ENCODE results near the gene CRYGN.

DNA sequence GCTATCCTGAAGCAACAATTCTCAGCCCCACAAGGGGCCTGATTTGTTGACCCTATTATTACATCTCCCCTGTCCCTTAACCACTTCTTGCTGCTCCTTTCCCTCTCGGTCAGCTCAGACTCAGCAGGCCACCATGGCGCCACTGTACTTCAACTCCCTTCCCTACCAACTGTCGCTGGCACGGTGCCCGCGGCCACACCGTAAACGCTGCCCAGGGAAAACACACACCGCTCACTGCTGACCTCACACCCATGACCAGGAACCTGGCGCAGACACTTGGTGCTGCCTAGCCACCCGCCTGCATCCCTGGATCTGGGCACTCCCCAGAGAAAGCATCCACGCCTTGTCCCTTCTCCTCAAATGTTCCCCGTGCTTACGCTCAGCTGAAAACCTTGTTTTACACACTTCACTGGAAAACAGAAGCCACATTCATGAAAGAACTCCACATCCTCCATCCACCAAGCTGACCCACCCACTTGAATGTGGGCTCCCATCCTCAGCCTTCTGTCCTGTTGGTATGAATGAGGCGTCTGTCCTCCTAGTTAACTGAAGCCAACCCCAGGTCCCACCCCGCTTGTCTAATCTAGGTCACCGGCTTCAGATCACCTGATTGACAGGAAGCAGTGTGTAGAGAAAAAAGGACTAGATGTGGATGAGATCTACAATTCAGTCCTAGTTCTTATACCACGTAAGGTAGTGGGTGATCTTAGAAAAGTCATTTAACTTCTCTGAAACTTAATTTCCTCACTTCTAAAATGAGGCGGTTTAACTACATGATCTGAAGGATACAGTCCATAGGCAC, 28.5 kb upstream of the CRYGN start:
- TF ChIP-seq, protein P1, sequence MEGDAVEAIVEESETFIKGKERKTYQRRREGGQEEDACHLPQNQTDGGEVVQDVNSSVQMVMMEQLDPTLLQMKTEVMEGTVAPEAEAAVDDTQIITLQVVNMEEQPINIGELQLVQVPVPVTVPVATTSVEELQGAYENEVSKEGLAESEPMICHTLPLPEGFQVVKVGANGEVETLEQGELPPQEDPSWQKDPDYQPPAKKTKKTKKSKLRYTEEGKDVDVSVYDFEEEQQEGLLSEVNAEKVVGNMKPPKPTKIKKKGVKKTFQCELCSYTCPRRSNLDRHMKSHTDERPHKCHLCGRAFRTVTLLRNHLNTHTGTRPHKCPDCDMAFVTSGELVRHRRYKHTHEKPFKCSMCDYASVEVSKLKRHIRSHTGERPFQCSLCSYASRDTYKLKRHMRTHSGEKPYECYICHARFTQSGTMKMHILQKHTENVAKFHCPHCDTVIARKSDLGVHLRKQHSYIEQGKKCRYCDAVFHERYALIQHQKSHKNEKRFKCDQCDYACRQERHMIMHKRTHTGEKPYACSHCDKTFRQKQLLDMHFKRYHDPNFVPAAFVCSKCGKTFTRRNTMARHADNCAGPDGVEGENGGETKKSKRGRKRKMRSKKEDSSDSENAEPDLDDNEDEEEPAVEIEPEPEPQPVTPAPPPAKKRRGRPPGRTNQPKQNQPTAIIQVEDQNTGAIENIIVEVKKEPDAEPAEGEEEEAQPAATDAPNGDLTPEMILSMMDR (IDR thresholded peaks at IDR 0.05): no peak
- TF ChIP-seq POLR2A (IDR thresholded peaks at IDR 0.05): no peak

All from esophagus squamous epithelium (tissue), 4 donors.